GM13977 (cell line): ENCODE measurements around the gene PPFIA1.

Experiments used
- DNase-seq: peaks from one replicate; pipeline ENCODE4 v3.0.0; 2012; ENCODE audit warnings: low spot score
- in situ Hi-C: fragments of 300-500 bp; cut with MboI; formaldehyde crosslinking; loops from one replicate; pipeline ENCODE4 v1.12.0; 2022; ENCODE audit warnings: low sequenced_read_pairs, low pct_unique_long_range_greater_than_20kb, mixed read lengths, inconsistent platforms; ENCODE audit not compliant: unreplicated experiment
- TF ChIP-seq, protein P1 (sequence below): IDR thresholded peaks from 2 replicates; pipeline ENCODE4 v1.5.1; 2012; ENCODE audit warnings: mild to moderate bottlenecking, control low read depth; ENCODE audit not compliant: insufficient read depth; ENCODE audit errors: extremely low read depth, missing control alignments

PPFIA1 gene

GRCh38 chr11:70333261-70333660 lies 62.8 kb downstream of the PPFIA1 start:
- no peak for DNase-seq
- TF ChIP-seq, protein P1, sequence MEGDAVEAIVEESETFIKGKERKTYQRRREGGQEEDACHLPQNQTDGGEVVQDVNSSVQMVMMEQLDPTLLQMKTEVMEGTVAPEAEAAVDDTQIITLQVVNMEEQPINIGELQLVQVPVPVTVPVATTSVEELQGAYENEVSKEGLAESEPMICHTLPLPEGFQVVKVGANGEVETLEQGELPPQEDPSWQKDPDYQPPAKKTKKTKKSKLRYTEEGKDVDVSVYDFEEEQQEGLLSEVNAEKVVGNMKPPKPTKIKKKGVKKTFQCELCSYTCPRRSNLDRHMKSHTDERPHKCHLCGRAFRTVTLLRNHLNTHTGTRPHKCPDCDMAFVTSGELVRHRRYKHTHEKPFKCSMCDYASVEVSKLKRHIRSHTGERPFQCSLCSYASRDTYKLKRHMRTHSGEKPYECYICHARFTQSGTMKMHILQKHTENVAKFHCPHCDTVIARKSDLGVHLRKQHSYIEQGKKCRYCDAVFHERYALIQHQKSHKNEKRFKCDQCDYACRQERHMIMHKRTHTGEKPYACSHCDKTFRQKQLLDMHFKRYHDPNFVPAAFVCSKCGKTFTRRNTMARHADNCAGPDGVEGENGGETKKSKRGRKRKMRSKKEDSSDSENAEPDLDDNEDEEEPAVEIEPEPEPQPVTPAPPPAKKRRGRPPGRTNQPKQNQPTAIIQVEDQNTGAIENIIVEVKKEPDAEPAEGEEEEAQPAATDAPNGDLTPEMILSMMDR = no peak
- in situ Hi-C loops = no loop called here

DNA sequence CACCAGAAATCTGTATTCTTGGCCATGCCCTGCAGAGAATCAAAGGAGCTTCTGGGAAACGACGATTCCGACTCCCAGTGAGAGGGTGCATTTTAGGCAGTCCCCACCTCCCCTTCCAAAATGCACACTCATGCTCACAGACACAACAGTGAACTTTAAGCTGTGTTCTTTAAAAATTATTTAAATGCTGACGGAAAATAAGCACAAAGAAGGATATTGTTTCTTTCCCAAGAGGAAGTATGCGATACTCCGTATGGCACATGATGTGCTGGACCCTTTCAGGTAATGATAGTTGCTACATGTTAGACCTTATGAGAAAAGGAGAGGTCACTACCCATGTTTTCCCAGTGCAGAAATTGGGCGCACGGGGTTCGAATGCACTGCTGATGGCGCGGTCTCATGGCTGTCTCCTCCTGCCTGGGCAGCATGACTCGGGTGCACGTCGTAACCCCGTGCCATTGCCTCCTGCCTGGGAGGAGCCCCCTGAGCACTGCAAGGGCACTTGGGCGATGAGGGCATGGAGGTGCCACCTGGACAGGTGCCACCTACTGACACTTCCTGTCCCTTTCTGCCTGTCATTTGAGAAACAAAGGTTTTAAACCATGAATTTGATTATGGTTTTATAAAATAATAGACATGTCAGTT lies 64.0 kb downstream of the PPFIA1 start:
- in situ Hi-C loops = no loop called here
- TF ChIP-seq, protein P1 = no peak
- DNase-seq = no peak

DNA sequence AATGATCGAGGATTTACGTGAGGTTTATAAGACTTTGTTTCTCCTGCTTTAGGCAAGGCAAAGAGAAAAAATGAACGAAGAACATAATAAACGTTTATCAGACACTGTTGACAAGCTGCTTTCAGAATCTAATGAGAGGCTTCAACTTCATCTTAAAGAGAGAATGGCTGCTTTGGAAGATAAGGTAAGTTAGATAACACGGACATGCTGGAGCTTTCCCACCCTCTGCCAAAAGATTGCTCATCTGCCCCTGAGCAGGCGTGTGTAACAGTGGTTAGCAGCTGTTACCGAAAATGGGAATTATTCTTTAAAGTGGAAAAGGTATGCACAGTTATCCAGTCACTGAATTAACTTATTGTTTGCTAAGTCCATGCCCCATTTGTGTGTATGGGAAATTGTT lies 65.0 kb downstream of the PPFIA1 start:
- in situ Hi-C loops = no loop called here
- DNase-seq = no peak
- TF ChIP-seq, protein P1 = no peak

GRCh38 chr11:70338594-70338993 lies 68.1 kb downstream of the PPFIA1 start:
- TF ChIP-seq, protein P1 = no peak
- no peak for DNase-seq
- in situ Hi-C loops = no loop called here

GRCh38 chr11:70339066-70339465 lies 68.6 kb downstream of the PPFIA1 start:
- in situ Hi-C loops = no loop called here
- TF ChIP-seq, protein P1 = no peak
- no peak for DNase-seq

DNA sequence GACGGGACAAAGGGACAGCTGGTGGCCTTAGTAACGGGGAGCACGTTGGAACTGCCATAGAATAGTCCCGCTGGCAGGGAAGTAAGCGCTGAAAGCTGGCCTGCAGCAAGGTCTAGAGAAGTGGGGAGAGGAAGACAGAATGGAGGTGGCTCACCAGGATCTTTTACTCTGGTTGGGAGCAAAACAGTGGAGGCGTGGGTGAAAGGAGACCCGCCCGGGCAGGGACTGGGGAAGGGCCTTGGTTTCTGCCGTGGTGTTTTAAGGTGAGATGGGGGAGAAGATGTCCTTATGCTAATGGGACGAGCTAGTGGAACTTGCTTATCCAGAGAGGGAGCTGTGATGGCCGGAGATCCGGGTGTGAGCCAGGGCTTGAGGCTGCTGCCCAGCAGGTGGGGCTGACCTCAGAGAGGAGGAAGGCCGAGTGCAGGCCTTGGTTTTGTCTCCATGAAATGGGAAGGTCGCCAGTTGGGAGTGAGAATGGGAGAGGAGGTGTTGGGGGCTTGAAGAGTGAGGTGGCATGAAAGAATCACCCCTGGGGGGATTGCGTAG lies 71.5 kb downstream of the PPFIA1 start:
- TF ChIP-seq, protein P1 = no peak
- in situ Hi-C loops = no loop called here
- no peak for DNase-seq
